GM21723 (cell line): ENCODE results near the gene PRDX5.
"Not testable (repeated sequence)": the region's sequence is repeated elsewhere in the genome, so short reads cannot be mapped to it uniquely, and the experiment has no call there.

Experiments
- ATAC-seq: cut with Tn5 transposase; IDR thresholded peaks from one replicate; pipeline ENCODE4 v1.9.1; 2021; ENCODE audit warnings: mild to moderate bottlenecking, moderate library complexity; ENCODE audit not compliant: unreplicated experiment

PRDX5 gene

DNA sequence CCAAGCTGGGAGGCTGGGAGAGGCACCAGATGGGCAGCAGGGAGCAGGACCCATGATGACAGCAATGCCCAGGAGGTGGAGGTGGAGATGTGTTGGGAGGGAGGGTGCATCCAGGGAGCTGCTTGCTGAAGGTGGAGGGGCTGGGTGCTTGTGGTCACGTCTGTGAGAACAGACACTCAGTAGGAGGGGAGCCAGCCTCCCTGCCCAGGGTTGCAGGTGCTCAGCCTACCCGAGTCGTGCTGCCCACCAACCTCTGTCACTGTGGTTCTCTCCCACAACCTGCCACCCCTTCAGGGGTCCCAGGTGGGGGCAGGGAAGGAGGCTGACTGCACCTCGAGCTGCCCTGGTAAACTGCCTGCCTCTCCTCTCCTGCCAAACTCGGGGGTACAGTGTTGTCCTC is 5.5 kb downstream of the PRDX5 start:
- ATAC-seq: no peak

DNA sequence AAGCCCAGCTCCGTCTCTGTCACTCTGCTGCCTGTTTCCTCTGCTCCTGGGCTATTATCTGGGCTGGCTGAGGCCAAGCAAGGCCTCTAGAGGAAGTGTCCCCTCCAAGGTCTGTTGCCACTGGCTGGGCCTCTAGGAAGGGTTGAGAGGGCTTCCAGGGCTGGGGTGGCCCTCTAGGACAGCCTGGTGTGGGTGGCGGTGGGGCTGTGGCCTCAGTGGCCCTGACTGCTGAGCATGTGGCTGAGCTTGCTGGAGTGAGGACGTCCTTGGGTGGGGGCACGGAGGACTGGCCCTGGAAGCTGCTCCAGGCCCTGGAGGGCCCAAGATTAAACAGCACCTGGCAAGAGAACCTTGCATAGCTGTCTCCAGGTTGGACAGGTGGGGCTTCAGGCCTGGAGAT is 6.1 kb downstream of the PRDX5 start:
- ATAC-seq: not testable (repeated sequence)

DNA sequence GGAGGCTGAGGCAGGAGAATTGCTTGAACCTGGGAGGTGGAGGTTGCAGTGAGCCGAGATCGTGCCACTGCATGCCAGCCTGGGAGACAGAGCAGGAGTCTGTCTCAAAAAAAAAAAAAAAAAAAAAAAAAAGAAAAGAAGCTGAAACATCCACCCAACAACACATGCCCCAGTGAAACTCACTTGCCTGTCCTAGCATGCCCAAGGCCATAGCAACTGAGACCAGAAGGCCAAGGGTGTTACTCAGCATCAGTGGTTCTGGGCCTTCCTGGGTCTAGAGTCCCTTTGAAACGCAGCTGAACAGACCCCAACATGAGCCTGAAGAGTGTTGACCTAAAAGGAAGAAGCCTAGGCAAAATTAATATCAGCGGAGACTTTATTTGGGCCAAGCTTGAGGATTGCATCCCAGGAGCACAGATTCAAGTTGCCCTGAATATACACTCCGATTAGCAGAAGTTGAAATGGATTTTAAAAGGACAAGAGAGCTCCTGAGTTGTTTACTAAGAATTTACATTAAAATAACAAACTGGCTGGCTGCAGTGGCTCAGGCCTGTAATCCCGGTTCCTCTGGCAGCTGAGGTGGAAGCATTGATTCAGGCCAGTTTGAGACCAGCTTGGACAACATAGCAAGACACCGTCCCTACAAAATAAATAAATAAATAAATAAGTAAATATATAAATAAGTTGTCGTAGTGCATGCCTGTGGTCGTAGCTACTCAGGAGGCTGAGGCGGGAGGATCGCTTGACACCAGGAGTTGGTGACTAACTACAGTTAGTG is 7.0 kb downstream of the PRDX5 start:
- ATAC-seq: no peak

DNA sequence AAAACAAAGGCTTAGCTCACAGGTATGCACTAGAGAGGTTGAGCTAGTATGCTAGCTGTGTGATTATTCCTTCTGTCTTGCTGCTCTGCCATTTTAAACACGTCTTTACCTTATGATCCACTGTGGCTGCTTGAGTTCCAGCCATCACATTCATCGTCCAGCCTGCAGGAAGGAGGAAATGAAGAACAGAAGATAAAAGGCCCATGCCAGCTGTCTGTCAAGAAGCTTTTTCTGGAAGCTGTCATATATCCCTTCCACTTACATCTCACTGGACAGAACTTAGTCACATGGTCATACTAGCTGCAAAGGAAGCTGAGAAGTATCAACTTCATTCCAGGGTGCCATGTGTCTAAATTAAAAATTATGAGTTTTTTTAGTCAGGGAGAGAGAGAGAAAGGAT is 9.5 kb downstream of the PRDX5 start:
- ATAC-seq: no peak

DNA sequence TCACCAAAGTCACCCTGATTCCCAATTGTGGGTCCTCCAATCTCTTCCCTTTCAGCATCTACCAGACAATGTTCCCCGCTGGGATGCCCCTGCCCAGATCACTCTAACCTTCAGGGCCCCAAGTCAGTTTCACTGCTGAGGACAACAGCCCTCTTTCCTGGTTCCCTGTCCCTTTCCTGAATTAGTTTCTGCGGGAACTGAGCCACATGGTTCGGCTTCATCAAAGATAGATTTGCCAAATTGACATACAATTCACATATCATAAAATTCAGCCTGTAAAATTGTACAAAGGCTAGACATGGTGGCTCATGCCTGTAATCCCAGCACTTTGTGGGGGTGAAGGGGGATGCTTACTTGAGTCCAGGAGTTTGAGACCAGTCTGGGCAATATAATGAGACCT is 10.1 kb downstream of the PRDX5 start:
- no peak for ATAC-seq

DNA sequence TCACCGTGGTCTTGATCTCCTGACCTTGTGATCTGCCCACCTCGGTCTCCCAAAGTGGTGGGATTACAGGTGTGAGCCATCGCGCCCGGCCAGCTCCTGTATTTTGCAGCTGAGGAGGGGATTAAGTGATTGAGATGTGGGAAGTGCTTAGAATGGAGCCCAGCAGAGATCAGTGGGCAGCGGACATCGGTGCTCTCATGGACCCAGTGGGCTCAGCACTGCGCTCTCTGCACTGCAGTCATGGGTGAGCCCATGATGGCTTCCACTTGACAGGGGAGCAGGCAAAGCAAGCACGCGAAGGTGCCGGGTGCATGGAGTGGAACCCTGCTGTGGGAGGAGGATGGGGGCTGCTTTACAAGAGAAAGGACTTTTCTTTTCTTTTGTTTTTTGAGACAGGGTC is 13.0 kb downstream of the PRDX5 start:
- no peak for ATAC-seq

DNA sequence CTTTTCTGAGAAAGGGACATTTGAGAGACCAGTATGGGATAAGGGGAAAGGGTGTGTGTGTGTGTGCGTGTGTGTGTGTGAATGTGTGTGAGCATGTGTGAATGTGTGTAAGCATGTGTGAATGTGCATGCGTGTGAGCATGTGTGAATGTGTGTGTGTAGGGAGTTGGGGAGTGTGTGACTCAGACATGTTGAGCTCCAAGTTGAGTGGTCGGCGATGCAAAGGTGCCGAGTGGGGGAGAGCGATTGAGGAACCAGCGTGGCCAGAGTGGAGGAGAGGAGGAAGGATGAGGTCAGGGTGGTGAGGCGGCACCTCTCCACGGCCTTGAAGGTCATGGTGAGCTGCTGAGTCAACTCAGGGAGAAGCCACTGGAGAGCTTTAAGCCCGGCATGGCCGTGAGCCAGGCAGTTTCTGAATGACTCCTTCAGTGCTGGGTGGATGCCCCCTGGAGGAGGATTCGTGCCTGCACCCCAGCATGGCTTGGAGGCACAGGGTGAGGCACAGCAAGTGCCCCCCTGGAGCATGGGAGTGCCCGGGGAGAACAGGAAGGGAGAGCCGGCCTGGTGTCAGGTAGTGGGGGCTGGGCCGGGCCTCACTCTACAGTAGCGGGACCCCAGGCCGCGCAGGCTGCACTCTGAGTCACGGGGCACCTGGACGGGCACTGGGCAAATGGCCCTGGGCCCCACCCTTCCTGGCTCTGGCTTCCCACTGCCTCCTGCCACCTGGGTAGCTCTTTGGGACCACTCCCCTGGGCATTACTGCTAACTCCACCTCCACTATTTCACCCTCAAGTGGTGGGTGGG is 13.8 kb downstream of the PRDX5 start:
- peak; percentile 57 for ATAC-seq

DNA sequence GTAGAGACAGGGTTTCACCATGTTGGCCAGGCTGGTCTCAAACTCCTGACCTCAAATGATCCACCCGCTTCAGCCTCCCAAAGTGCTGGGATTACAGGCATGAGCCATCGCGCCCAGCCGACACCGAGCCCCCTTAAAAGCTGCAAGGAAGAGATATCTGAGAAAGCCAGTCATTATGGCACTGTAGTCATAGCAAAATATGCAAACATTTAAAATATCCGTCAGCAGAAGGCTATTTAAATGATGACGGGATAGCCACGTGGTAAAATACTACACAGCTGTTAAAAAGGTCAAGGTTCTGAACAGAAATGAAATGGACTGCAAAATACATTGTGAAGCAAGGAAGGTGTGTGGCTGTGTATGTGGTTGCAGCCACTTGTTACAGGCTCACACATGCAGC is 15.6 kb downstream of the PRDX5 start:
- ATAC-seq: no peak

DNA sequence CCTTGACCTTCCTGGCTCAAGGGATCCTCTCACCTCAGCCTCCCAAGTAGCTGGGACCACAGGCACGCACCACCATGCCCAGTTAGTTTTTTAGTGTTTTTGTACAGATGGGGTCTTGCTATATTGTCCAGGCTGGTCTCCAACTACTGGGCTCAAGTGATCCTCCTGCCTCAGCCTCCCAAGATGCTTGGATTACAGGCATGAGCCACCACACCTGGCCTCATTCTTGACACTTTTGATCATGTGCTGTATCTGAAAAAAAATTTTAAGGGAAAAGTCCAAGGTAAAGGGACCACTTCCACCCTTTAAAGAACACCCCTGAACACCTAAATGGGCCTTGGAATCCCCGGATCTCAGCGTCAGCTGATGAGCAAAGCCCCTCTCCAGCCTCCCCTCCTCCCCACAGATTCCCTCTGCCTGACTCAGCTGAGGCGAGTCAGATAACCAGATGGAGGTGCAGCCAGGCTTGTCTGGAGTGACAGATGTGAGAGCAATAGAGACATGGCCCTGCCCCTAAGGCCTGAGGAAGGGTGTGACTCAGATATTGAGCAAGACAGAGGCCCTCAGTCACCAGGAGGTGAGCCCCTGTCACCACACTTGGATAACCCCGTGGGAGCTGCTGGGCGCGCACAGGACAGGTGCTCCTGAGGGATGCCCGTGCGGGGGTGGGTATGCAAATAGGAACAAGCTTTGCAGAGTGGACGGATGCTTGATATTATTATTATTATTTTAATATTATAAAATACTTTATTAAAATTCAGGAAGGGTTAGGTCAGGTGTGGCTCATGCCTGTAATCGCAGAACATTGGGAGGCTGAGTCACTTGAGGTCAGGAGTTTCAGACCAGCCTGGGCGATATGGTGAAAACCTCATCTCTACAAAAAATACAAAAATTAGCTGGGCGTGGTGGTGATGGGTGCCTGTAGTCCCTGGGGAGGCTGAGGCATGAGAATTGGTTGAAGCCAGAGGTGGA is 17.1 kb downstream of the PRDX5 start:
- ATAC-seq: peak; percentile 75

DNA sequence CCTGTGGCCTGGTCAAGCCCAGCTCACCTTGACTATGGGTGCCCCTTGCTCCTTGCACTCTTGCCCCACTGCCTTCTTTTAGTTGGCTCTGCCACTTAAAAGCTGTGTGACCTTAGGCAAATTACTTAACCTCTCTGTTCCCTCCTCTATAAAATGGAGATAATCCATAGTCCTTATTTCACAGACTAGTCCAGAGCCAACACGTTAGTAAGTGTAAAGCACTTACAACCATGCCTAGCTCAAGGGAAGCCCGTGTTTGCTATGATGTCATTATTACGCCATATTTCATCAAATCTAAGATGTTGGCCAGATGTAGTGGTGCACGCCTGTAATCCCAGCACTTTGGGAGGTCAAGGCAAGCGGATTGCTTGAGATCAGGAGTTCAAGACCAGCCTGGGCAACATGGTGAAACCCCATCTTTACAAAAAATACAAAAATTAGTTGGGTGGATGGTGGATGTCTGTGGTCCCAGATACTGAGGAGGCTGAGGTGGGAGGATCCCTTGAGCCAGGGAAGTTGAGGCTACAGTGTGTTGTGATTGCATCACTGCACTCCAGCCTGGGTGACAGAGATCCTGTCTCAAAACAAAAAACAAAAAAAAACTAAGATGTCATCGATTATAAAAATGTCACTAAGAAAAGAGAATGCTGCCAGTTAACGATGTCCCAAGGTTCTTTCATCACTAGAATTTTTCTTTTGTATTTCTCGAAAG is 19.8 kb downstream of the PRDX5 start:
- no peak for ATAC-seq

DNA sequence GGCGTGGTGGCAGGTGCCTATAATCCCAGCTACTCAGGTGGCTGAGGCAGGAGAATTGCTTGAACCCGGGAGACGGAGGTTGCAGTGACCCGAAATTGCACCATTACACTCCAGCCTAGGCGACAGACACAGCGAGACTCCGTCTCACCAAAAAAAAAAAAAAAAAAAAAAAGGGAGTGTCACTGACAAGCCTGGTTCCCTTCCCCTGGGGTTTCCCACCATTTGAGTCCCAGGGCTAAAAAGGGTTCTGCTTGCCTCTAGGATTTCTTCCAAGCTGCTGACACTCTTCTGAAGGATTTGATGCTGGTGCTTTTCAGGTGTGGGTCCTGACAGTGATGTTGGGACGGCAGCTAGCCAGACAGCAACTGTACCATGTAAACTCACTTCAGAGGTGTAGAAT is 20.8 kb downstream of the PRDX5 start:
- no peak for ATAC-seq

DNA sequence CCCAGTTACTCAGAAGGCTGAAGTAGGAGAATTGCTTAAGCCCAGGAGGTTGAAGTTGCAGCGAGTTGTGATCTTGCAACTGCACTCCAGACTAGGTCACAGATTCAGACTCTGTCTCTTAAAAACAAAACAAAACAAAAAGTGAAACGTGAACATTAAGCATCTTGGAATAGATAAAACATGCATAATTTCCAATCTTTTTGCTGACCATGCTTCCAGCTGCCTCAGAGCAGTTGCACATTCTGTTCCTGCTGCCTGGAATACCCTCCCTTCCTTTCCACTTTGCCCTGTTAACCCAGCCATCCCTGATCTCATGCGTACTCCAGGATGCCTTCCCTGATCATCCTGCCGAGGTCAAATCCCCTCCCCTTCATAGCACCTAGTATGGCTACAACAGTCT is 21.4 kb downstream of the PRDX5 start:
- no peak for ATAC-seq

DNA sequence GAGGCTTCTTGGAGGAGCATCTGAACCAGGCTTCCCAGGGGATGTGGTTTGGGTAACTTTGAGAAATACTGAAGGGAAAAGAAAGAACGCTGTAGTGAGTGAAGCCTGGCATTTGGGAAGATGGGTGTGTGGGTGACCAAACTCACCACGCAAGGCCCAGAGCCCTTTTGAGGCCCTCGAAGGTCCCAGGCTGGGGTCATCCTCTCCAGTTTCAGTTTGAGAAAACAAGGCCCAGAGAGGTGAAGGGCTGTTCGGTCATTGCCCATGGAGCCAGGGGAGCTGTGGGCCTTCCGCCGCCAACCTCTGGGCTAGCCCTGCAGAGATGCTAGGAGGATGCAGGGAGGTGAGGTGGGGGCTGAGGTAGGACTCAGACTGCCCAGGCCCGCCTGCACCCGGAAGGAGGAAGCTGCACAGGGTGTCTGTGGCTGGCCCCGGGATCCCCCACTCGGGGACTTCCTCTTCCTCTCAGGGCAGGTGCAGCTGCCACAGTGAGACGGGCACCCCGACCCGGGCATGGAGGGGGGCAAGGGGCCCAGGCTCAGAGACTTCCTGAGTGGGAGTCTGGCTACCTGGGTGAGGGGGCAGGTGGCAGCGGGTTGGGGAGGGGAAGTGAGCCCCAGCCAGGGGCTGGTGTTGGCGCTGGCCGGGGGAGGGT is 22.0 kb downstream of the PRDX5 start, which contains the start of gene CCDC88B:
Gene CCDC88B (plus strand): TSS at position 451 of the 655 bp plus-strand sequence. CDS start 63 bp downstream, at position 514.
- ATAC-seq: peak; percentile 56

DNA sequence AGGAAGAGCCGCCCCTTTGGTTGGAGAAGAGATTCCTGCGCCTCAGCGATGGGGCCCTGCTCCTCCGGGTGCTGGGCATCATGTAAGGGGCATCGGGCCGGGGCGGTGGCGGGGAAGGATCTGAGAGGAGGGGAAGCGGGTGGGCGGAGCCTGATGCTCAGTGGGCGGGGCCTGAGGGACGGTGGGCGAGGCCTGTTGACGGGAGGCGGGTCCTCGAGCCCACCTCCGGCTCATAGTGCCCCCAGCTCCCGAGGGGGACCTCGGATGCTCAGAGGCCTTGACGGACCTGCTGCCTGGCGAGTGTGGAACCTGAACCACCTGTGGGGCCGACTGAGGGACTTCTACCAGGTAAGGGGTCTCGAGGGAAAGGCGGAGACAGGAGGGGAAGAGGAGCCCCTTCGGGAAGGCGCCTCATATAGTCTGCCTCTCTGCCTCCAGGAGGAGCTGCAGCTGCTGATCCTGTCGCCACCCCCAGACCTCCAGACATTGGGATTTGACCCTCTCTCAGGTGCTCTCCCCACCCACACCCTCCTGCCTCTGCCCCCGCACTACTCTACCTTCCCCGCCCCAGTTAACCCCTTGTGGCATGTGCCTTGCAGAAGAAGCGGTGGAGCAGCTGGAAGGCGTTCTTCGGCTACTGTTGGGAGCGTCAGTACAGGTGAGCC is 22.9 kb downstream of the PRDX5 start:
- peak; percentile 40 for ATAC-seq

DNA sequence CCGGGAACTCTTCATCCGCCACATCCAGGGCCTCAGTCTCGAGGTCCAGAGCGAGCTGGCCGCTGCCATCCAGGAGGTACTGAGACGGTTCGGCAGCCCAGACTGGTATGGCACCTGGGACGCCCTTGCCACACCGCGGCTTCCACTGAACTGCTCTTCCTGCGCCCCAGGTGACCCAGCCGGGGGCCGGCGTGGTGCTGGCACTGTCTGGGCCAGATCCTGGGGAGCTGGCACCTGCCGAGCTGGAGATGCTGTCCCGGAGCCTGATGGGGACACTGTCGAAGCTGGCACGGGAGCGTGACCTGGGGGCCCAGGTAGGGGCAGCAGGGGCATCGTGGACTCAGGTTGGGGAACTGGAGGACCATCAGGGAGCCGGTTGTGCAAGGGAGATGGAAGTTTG is 23.5 kb downstream of the PRDX5 start:
- ATAC-seq: no peak

DNA sequence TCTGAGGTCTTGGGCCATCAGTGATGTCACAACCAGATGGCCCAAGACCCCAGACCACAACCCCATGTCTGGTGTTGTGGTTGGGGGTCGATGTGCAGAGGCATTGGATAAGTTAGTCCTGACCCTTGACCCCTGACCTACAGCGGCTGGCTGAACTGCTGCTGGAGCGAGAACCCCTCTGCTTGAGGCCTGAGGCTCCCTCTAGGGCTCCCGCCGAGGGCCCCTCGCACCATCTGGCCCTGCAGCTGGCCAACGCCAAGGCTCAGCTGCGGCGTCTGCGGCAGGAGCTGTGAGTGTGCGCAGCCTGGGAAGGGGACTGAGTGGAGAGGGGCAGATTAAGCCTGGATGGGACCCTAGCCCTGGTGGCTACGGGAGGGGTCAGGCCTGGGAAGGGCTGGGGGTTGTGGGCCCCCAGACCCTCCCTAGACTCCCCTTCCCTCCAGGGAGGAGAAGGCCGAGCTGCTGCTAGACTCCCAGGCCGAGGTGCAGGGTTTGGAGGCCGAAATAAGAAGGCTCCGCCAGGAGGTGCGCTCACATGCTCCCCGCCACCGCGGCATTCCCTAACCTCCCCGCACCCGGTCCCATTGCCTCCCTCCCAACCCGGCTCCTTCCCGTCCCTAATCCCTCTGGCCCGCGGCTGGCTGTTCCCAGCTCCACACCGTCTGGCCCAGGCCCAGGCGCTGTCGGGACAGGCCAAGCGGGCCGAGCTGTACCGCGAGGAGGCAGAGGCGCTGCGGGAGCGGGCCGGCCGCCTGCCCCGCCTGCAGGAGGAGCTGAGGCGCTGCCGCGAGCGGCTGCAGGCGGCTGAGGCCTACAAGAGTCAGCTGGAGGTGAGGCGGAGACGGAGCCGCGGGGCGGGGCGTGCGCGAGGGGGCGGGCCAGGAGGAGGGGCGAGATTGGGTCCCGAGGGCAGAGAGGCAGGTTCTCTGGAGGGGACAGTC is 24.2 kb downstream of the PRDX5 start:
- ATAC-seq: peak; percentile 51

DNA sequence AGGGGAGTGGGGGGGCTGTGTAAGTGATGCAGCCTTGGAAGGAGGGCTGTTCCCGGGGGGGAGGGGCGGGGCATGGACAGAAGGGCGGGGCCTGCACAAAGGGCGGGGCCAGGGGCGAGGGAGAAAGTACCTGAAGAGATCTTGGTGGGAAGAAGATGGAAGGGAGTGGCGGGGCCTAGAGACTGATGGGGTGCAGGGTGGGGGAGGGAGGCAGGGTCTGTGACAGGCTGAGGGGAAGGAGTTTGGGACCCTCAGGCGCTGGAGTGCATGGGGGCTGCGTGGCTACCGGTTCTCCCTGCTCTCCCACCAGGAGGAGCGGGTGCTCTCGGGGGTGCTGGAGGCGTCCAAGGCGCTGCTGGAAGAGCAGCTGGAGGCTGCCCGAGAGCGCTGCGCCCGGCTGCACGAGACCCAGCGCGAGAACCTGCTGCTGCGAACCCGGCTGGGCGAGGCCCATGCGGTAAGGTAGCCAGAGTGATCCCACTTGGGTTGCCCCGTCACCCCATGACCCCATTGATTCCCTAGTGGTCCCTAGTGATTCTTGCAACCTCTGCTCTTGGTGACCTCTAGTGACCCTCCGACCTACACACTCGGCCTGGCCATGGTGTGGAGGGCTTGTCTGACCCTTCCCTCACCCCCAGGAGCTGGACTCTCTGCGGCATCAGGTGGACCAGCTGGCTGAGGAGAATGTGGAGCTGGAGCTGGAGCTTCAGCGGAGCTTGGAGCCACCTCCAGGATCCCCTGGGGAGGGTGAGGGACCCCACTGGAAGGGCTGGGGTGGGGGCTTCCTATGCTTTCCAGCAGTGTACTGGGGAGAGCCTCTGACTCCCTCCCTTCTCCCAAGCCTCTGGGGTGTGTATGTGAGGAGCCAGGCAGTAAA is 25.2 kb downstream of the PRDX5 start:
- ATAC-seq: no peak
